ENCODE measurements around the gene NPLOC4.

NPLOC4 gene

GRCh38 chr17:81549826-81550225, 87.1 kb downstream of the NPLOC4 start:
- DNase-seq (ENCODE audit: low spot score) (no peak), FAIRE-seq (no peak)

- DNase-seq (ENCODE audit: low spot score) (no peak), FAIRE-seq (no peak)
Measured at GRCh38 chr17:81549031-81549557, 87.8 kb downstream of the NPLOC4 start.

- FAIRE-seq (no peak), DNase-seq (ENCODE audit: low spot score) (no peak)
Measured at GRCh38 chr17:81547614-81547982, 89.3 kb downstream of the NPLOC4 start.

GRCh38 chr17:81546906-81547613, 89.9 kb downstream of the NPLOC4 start:
- FAIRE-seq (no peak), DNase-seq (ENCODE audit: low spot score) (no peak)

- DNase-seq (ENCODE audit: low spot score) (no peak), FAIRE-seq (no peak)
Measured at GRCh38 chr17:81545160-81545949, 91.6 kb downstream of the NPLOC4 start.

- FAIRE-seq (no peak), DNase-seq (ENCODE audit: low spot score) (no peak)
Measured at GRCh38 chr17:81544281-81544974, 92.5 kb downstream of the NPLOC4 start.

- DNase-seq (ENCODE audit: low spot score) (no peak), FAIRE-seq (no peak)
Measured at GRCh38 chr17:81543756-81544155, 93.2 kb downstream of the NPLOC4 start.

- FAIRE-seq (no peak), DNase-seq (ENCODE audit: low spot score) (no peak)
Measured at GRCh38 chr17:81543339-81543675, 93.6 kb downstream of the NPLOC4 start.

- FAIRE-seq (no peak), DNase-seq (ENCODE audit: low spot score) (no peak)
Measured at GRCh38 chr17:81542431-81543338, 94.2 kb downstream of the NPLOC4 start.

- FAIRE-seq (no peak), DNase-seq (ENCODE audit: low spot score) (no peak)
Measured at GRCh38 chr17:81541123-81541522, 95.8 kb downstream of the NPLOC4 start.

- DNase-seq (ENCODE audit: low spot score), result no peak
- no peak for FAIRE-seq
Measured at GRCh38 chr17:81540676-81541027, 96.3 kb downstream of the NPLOC4 start.

GRCh38 chr17:81539961-81540675, 96.8 kb downstream of the NPLOC4 start:
- FAIRE-seq, result no peak
- no peak for DNase-seq (ENCODE audit: low spot score)

GRCh38 chr17:81539571-81539900, 97.4 kb downstream of the NPLOC4 start:
- FAIRE-seq (no peak), DNase-seq (ENCODE audit: low spot score) (no peak)

GRCh38 chr17:81538651-81539570, 98.0 kb downstream of the NPLOC4 start:
- DNase-seq (ENCODE audit: low spot score), result no peak
- FAIRE-seq, result no peak

GRCh38 chr17:81537856-81538555, 98.9 kb downstream of the NPLOC4 start:
- no peak for DNase-seq (ENCODE audit: low spot score)

GRCh38 chr17:81537343-81537855, 99.5 kb downstream of the NPLOC4 start:
- DNase-seq (ENCODE audit: low spot score), result no peak
- FAIRE-seq, result no peak

More at GRCh38 chr17:81537856-81538555, 98.9 kb downstream of the NPLOC4 start:
- FAIRE-seq, result no peak

GRCh38 chr17:81536299-81537290, 100.3 kb downstream of the NPLOC4 start:
- DNase-seq (ENCODE audit: low spot score), result no peak
- FAIRE-seq, result no peak

Data from RCC 7860 (cell line).